Peyer's patch (tissue), 4 donors: ENCODE data around the gene POLDIP3. TPM values are rescaled to one million over a fixed set of nuclear protein-coding genes. Genes with fewer than 3 reads are reported as not detected.
A peak's percentile ranks its signal among the peaks of the same experiment; 100 is the strongest.

ENCODE experiments used
- DNase-seq, 3 donors: peaks; one replicate each; pipeline ENCODE4 v3.0.0-alpha.2; 2017 to 2019
- H3K27ac ChIP-seq, 4 donors: fragments of 200-600 bp; sonication (generic); one replicate each; pipeline ENCODE4 v1.5.1; 2016 to 2019
- H3K27me3 ChIP-seq, 2 donors: fragments of 200-600 bp; sonication (generic); one replicate each; pipeline ENCODE4 v1.5.1; 2019
- H3K36me3 ChIP-seq, 3 donors: fragments of 200-600 bp; sonication (generic); one replicate each; pipeline ENCODE4 v1.5.1; 2016 to 2019
- H3K4me1 ChIP-seq, 4 donors: fragments of 200-600 bp; sonication (generic); one replicate each; pipeline ENCODE4 v1.5.1; 2016 to 2019
- H3K4me3 ChIP-seq, 4 donors: fragments of 200-600 bp; sonication (generic); 1 replicate in 3 of 4; 2 replicates in 1 of 4; pipeline ENCODE4 v1.5.1; 2016 to 2019; ENCODE audit warnings: mild to moderate bottlenecking in 1 of 4
- H3K9me3 ChIP-seq, 4 donors: fragments of 200-600 bp; sonication (generic); one replicate each; pipeline ENCODE4 v1.5.1; 2016 to 2019; ENCODE audit warnings: mild to moderate bottlenecking in 1 of 4
- POLR2A ChIP-seq, 2 donors: fragments of 450-650 bp; IDR thresholded peaks; one replicate each; pipeline ENCODE4 v1.5.1; 2017; ENCODE audit warnings: antibody characterized with exemption in 2 of 2, mild to moderate bottlenecking in 2 of 2, moderate library complexity in 2 of 2
- total RNA-seq, 4 donors: library from RNA; depleted of rRNA; stranded (reverse); fragments of >200 nt; gene quantifications; one replicate each; pipeline ENCODE4 v1.1.0, GENCODE V29; 2016
- TF ChIP-seq, protein P1 (sequence below), 6 experiments: fragments of 450-650 bp in 4 of 6; fragments of 200-600 bp in 2 of 6; sonication (generic) in 1 of 6; IDR thresholded peaks; one replicate each; pipeline ENCODE4 v1.5.1; 2017 to 2019; ENCODE audit warnings: antibody characterized with exemption in 6 of 6, mild to moderate bottlenecking in 3 of 6, moderate library complexity in 1 of 6

The POLDIP3 gene
- total RNA-seq, 4 donors from 2014 or later: 30.3 to 42.9 (median 38.0) TPM

DNA sequence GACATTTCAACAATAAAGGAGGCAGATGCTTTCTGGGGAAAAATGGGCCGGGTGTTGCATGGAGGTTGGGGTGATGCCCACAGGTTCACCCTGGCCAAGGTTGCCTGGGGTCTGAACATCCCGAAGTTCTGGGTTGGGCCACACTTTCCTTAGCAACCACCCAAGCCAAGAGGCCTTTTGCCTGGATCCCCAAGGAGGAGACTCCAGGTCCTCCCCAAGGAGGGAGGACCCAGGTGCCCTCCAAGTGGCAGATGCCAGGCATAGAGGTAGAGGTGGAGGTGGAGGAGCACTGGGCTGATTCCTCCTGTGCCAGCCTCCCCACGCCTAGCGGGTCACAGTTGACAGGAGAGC is 33.3 kb upstream of the POLDIP3 start:
- TF ChIP-seq POLR2A (IDR thresholded peaks at IDR 0.05): no peak
- TF ChIP-seq, protein P1, sequence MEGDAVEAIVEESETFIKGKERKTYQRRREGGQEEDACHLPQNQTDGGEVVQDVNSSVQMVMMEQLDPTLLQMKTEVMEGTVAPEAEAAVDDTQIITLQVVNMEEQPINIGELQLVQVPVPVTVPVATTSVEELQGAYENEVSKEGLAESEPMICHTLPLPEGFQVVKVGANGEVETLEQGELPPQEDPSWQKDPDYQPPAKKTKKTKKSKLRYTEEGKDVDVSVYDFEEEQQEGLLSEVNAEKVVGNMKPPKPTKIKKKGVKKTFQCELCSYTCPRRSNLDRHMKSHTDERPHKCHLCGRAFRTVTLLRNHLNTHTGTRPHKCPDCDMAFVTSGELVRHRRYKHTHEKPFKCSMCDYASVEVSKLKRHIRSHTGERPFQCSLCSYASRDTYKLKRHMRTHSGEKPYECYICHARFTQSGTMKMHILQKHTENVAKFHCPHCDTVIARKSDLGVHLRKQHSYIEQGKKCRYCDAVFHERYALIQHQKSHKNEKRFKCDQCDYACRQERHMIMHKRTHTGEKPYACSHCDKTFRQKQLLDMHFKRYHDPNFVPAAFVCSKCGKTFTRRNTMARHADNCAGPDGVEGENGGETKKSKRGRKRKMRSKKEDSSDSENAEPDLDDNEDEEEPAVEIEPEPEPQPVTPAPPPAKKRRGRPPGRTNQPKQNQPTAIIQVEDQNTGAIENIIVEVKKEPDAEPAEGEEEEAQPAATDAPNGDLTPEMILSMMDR (IDR thresholded peaks at IDR 0.05): no peak
- Histone ChIP-seq H3K4me3 (peak overlapping the region; percentile 86 to 100 (median 96)), H3K27ac (peak overlapping the region; percentile 88 to 99 (median 94)), H3K27me3 (no peaks in the 10 kb centered on the region), H3K36me3 (no peaks in the 10 kb centered on the region), H3K9me3 (no peaks in the 10 kb centered on the region), H3K4me1 (peaks cover 18 to 56% (median 36%) of the 10 kb centered on the region in 4 donors)
- no peak for DNase-seq

- TF ChIP-seq POLR2A (IDR thresholded peaks at IDR 0.05): no peak
- TF ChIP-seq, protein P1 (IDR thresholded peaks at IDR 0.05): no peak
- H3K27ac ChIP-seq: peak overlapping the region; percentile 11 to 98 (median 74)
- no peaks in the 10 kb centered on the region for H3K27me3 ChIP-seq
- DNase-seq: peak in 1 of 3 donors; percentile 60
- no peaks in the 10 kb centered on the region for H3K9me3 ChIP-seq
- peak overlapping the region in 2 of 4 donors; percentile 43 for H3K4me3 ChIP-seq
- H3K36me3 ChIP-seq: no peaks in the 10 kb centered on the region
- H3K4me1 ChIP-seq: peaks cover 18 to 67% (median 36%) of the 10 kb centered on the region in 4 donors
These were observed 32.2 kb upstream of the POLDIP3 start for GRCh38 chr22:42646569-42647525.

- peak overlapping the region; percentile 42 to 98 (median 74) for H3K27ac ChIP-seq
- peak overlapping the region in 2 of 4 donors; percentile 43 for H3K4me3 ChIP-seq
- H3K9me3 ChIP-seq: no peaks in the 10 kb centered on the region
- peak in 1 of 2 donors; percentile 6 for TF ChIP-seq POLR2A (IDR thresholded peaks at IDR 0.05)
- TF ChIP-seq, protein P1 (IDR thresholded peaks at IDR 0.05): no peak
- H3K36me3 ChIP-seq: no peaks in the 10 kb centered on the region
- H3K4me1 ChIP-seq: peaks cover 18 to 71% (median 36%) of the 10 kb centered on the region in 4 donors
- H3K27me3 ChIP-seq: no peaks in the 10 kb centered on the region
- peak in 2 of 3 donors; percentile 65 to 71 for DNase-seq
These were observed 31.4 kb upstream of the POLDIP3 start for GRCh38 chr22:42645938-42646568.

DNA sequence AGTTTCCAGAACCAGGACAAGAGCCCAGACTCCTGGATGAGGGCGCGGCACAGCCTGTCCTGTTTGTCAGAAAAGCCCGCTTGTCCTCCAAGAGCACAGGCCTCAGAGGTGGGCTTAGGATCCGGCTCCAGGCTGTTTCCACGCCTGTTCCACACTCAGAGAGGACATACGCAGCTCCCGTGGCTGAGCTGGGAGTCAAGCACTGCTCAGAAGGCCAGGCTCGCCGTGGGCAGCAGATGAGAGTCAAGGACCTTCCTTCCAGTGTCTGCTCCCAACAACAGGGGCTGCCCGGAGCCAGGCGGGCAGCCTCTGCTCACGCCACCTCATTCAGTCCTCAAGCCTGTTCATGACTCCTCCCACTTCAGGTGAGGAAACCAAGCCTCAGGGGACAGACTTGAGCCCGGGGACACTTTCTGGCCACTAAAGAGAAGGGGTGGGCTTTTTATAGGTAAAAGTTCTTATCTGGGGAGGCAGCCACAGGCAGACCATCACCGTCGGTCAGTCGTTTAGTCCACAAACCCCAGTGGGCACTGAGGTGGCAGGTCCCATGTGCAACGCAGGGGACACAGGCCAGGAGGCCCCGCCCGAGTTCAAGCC is 30.8 kb upstream of the POLDIP3 start:
- H3K27ac ChIP-seq: peak overlapping the region; percentile 42 to 98 (median 74)
- H3K27me3 ChIP-seq: no peaks in the 10 kb centered on the region
- no peaks in the 10 kb centered on the region for H3K9me3 ChIP-seq
- no peak for DNase-seq
- H3K36me3 ChIP-seq: no peaks in the 10 kb centered on the region
- peak overlapping the region in 2 of 4 donors; percentile 43 for H3K4me3 ChIP-seq
- TF ChIP-seq POLR2A (IDR thresholded peaks at IDR 0.05): no peak
- TF ChIP-seq, protein P1 (IDR thresholded peaks at IDR 0.05): no peak
- peaks cover 18 to 71% (median 36%) of the 10 kb centered on the region in 4 donors for H3K4me1 ChIP-seq
